Ishikawa (cell line): Measurements from ENCODE around the gene RIN3.

ENCODE experiments used
- CEBPB ChIP-seq: IDR thresholded peaks from 2 replicates; pipeline ENCODE4 v1.6.1; 2012
- EP300 ChIP-seq: IDR thresholded peaks from 2 replicates; pipeline ENCODE4 v1.6.1; 2012; ENCODE audit warnings: borderline replicate concordance
- MAX ChIP-seq: IDR thresholded peaks from 2 replicates; pipeline ENCODE4 v1.6.1; 2012
- RAD21 ChIP-seq: IDR thresholded peaks from 2 replicates; pipeline ENCODE4 v1.6.1; 2012; ENCODE audit warnings: low read depth
- TAF1 ChIP-seq: IDR thresholded peaks from 2 replicates; pipeline ENCODE4 v1.6.1; 2012; ENCODE audit warnings: low read depth, mild to moderate bottlenecking
- TCF12 ChIP-seq: IDR thresholded peaks from 2 replicates; pipeline ENCODE4 v1.6.1; 2012; ENCODE audit warnings: low read depth
- TEAD4 ChIP-seq: IDR thresholded peaks from 2 replicates; pipeline ENCODE4 v1.6.1; 2012
- YY1 ChIP-seq: IDR thresholded peaks from 2 replicates; pipeline ENCODE4 v1.6.1; 2012; ENCODE audit warnings: low read depth
- TF ChIP-seq, protein P1 (sequence below): IDR thresholded peaks from 2 replicates; pipeline ENCODE4 v1.6.1; 2012; ENCODE audit warnings: low read depth, mild to moderate bottlenecking

GRCh38 chr14:92490239-92490959 is 23.2 kb upstream of the RIN3 start:
- TF ChIP-seq EP300 (no peak), MAX (no peak), TAF1 (no peak), CEBPB (no peak), TEAD4 (no peak), RAD21 (no peak), YY1 (no peak), TCF12 (no peak)
- TF ChIP-seq, protein P1, sequence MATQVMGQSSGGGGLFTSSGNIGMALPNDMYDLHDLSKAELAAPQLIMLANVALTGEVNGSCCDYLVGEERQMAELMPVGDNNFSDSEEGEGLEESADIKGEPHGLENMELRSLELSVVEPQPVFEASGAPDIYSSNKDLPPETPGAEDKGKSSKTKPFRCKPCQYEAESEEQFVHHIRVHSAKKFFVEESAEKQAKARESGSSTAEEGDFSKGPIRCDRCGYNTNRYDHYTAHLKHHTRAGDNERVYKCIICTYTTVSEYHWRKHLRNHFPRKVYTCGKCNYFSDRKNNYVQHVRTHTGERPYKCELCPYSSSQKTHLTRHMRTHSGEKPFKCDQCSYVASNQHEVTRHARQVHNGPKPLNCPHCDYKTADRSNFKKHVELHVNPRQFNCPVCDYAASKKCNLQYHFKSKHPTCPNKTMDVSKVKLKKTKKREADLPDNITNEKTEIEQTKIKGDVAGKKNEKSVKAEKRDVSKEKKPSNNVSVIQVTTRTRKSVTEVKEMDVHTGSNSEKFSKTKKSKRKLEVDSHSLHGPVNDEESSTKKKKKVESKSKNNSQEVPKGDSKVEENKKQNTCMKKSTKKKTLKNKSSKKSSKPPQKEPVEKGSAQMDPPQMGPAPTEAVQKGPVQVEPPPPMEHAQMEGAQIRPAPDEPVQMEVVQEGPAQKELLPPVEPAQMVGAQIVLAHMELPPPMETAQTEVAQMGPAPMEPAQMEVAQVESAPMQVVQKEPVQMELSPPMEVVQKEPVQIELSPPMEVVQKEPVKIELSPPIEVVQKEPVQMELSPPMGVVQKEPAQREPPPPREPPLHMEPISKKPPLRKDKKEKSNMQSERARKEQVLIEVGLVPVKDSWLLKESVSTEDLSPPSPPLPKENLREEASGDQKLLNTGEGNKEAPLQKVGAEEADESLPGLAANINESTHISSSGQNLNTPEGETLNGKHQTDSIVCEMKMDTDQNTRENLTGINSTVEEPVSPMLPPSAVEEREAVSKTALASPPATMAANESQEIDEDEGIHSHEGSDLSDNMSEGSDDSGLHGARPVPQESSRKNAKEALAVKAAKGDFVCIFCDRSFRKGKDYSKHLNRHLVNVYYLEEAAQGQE, result no peak
